Esophagus muscularis mucosa (tissue), 3 donors: ENCODE results near the gene TCP10L.

Source experiments
- POLR2AphosphoS5 ChIP-seq, 2 donors: sonication (generic); formaldehyde crosslinking; IDR thresholded peaks; one replicate each; pipeline ENCODE4 v1.6.1; 2017; ENCODE audit warnings: antibody characterized with exemption in 2 of 2
- TF ChIP-seq, protein P1 (sequence below), 3 experiments: fragments of 200-600 bp in 2 of 3; fragments of 450-650 bp in 1 of 3; sonication (generic) in 2 of 3; IDR thresholded peaks; one replicate each; pipeline ENCODE4 v1.5.1; 2017 to 2019; ENCODE audit warnings: antibody characterized with exemption in 3 of 3, mild to moderate bottlenecking in 2 of 3, moderate library complexity in 1 of 3

DNA sequence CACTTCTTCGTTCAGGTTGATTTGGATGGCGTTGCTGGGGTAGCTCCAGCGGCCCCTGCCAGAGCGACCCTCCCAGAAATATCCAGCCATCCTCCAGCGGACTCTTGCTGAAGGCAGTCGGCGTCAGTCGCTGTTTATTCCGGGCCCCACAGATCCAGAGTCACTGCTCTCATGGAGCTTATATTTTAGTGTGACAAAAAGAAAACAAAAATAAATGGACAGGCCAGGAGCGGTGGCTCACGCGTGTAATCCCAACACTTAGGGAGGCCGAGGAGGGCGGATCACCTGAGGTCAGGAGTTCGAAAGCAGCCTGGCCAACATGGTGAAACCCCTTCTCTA lies 27.6 kb upstream of the TCP10L start:
- TF ChIP-seq, protein P1, sequence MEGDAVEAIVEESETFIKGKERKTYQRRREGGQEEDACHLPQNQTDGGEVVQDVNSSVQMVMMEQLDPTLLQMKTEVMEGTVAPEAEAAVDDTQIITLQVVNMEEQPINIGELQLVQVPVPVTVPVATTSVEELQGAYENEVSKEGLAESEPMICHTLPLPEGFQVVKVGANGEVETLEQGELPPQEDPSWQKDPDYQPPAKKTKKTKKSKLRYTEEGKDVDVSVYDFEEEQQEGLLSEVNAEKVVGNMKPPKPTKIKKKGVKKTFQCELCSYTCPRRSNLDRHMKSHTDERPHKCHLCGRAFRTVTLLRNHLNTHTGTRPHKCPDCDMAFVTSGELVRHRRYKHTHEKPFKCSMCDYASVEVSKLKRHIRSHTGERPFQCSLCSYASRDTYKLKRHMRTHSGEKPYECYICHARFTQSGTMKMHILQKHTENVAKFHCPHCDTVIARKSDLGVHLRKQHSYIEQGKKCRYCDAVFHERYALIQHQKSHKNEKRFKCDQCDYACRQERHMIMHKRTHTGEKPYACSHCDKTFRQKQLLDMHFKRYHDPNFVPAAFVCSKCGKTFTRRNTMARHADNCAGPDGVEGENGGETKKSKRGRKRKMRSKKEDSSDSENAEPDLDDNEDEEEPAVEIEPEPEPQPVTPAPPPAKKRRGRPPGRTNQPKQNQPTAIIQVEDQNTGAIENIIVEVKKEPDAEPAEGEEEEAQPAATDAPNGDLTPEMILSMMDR (IDR thresholded peaks at IDR 0.05), result no peak
- TF ChIP-seq POLR2AphosphoS5 (IDR thresholded peaks at IDR 0.05), result no peak
